SK-N-SH (cell line): ENCODE results near the gene EIF4G1. TPM values are rescaled to one million over a fixed set of nuclear protein-coding genes. Genes with fewer than 3 reads are reported as not detected.

Experiments used
- CTCF ChIA-PET: fragments of 300-600, 350-600 bp; formaldehyde crosslinking; extraction: SDS; loops from one replicate; lab custom pipeline; 2021; lab: Yijun Ruan, JAX
- POLR2A ChIA-PET: fragments of 350-600 bp; sonication (Branson Sonifier 250); formaldehyde crosslinking; extraction: SDS; loops from one replicate; lab custom pipeline; 2020; ENCODE audit warnings: antibody characterized with exemption, inconsistent platforms; lab: Yijun Ruan, JAX
- DNase-seq: peaks from one replicate; pipeline ENCODE4 v3.0.0; 2012
- H2AFZ ChIP-seq: fragments of 200-600 bp; sonication (generic); 2 replicates; pipeline ENCODE4 v1.8.1; 2016; ENCODE audit warnings: antibody characterized with exemption, mild to moderate bottlenecking, low read depth
- H3F3A ChIP-seq: fragments of 200-600 bp; sonication (generic); replicated peaks from 2 replicates; pipeline ENCODE3; 2016; ENCODE audit warnings: antibody characterized with exemption, mild to moderate bottlenecking; ENCODE audit not compliant: insufficient read depth
- H3K27ac ChIP-seq, 2 experiments: fragments of 200-500 bp in 1 of 2; fragments of 200-600 bp in 1 of 2; sonication (Bioruptor generic) in 1 of 2; sonication (generic), shearing (Covaris generic) in 1 of 2; 2 replicates each; pipeline versions ENCODE4 v1.5.1 to v1.6.1; 2014 to 2016; ENCODE audit warnings: low read depth in 2 of 2, inconsistent platforms in 1 of 2, low read length in 1 of 2, mild to moderate bottlenecking in 1 of 2, mixed read lengths in 1 of 2
- H3K27me3 ChIP-seq: fragments of 200-600 bp; sonication (generic), shearing (Covaris generic); 2 replicates; pipeline ENCODE4 v1.6.1; 2016; ENCODE audit warnings: mixed run types; ENCODE audit not compliant: insufficient read depth
- H3K36me3 ChIP-seq, 2 experiments: fragments of 200-500 bp in 1 of 2; fragments of 200-600 bp in 1 of 2; sonication (Bioruptor generic) in 1 of 2; sonication (generic) in 1 of 2; replicated peaks in 1 of 2; 2 replicates each; pipeline versions ENCODE3 to v1.5.1; 2014 to 2016; ENCODE audit warnings: low read length in 1 of 2, mild to moderate bottlenecking in 1 of 2; ENCODE audit not compliant: insufficient read depth in 2 of 2, control insufficient read depth in 1 of 2
- H3K4me1 ChIP-seq, 2 experiments: fragments of 200-500 bp in 1 of 2; fragments of 200-600 bp in 1 of 2; sonication (Bioruptor generic) in 1 of 2; sonication (generic), shearing (Covaris generic) in 1 of 2; 2 replicates each; pipeline versions ENCODE4 v1.5.1 to v1.6.1; 2014 to 2016; ENCODE audit warnings: low read depth in 1 of 2, low read length in 1 of 2, mixed run types in 1 of 2; ENCODE audit not compliant: insufficient read depth in 2 of 2, control insufficient read depth in 1 of 2
- H3K4me2 ChIP-seq: fragments of 200-600 bp; sonication (generic), shearing (Covaris generic); 2 replicates; pipeline ENCODE4 v1.6.1; 2017; ENCODE audit warnings: mixed run types
- H3K4me3 ChIP-seq, 2 experiments: fragments of 200-500 bp in 1 of 2; fragments of 200-600 bp in 1 of 2; sonication (Bioruptor generic) in 1 of 2; sonication (generic), shearing (Covaris generic) in 1 of 2; 2 replicates each; pipeline versions ENCODE4 v1.5.1 to v1.8.1; 2014 to 2016; ENCODE audit warnings: low read depth in 2 of 2, inconsistent platforms in 1 of 2, low read length in 1 of 2, mild to moderate bottlenecking in 1 of 2, mixed read lengths in 1 of 2, moderate library complexity in 1 of 2
- H3K79me2 ChIP-seq: fragments of 200-600 bp; sonication (generic); 2 replicates; pipeline ENCODE4 v1.8.1; 2017; ENCODE audit warnings: mild to moderate bottlenecking; ENCODE audit not compliant: insufficient read depth
- H3K9ac ChIP-seq: fragments of 200-600 bp; sonication (generic); 2 replicates; pipeline ENCODE4 v1.6.1; 2017; ENCODE audit warnings: mixed run types
- H3K9me2 ChIP-seq: fragments of 200-600 bp; sonication (generic); 2 replicates; pipeline ENCODE4 v1.6.1; 2017; ENCODE audit warnings: mixed run types
- H3K9me3 ChIP-seq: fragments of 200-600 bp; sonication (generic); 2 replicates; pipeline ENCODE4 v1.6.1; 2017; ENCODE audit warnings: mixed run types, mild to moderate bottlenecking, moderate library complexity
- H4K20me1 ChIP-seq: fragments of 200-600 bp; sonication (generic); 2 replicates; pipeline ENCODE4 v1.6.1; 2017; ENCODE audit warnings: mild to moderate bottlenecking, mixed run types; ENCODE audit not compliant: insufficient read depth
- FOXJ3 ChIP-seq: sonication (generic); formaldehyde crosslinking; IDR thresholded peaks from 2 replicates; pipeline ENCODE4 v1.5.1; 2020; ENCODE audit warnings: mild to moderate bottlenecking, missing genetic modification reagents
- GABPA ChIP-seq: IDR thresholded peaks from 2 replicates; pipeline ENCODE4 v1.4.0; 2012; ENCODE audit warnings: low read depth, mild to moderate bottlenecking
- RCOR1 ChIP-seq: fragments of 150-350 bp; IDR thresholded peaks from 2 replicates; pipeline ENCODE4 v1.6.1; 2017; ENCODE audit warnings: antibody characterized with exemption, low read length
- RFX5 ChIP-seq: IDR thresholded peaks from 2 replicates; pipeline ENCODE4 v1.6.1; 2012; ENCODE audit warnings: mild to moderate bottlenecking, improper control_type of control experiment, low read length
- RXRA ChIP-seq: IDR thresholded peaks from 2 replicates; pipeline ENCODE4 v1.4.0; 2012; ENCODE audit warnings: low read depth, mild to moderate bottlenecking, borderline replicate concordance
- TEAD4 ChIP-seq: IDR thresholded peaks from 2 replicates; pipeline ENCODE4 v1.4.0; 2012; ENCODE audit warnings: mild to moderate bottlenecking, borderline replicate concordance; ENCODE audit not compliant: insufficient read depth
- WGBS: methylation state at CpG from one replicate; pipeline ENCODE4 v1.1.6; 2017; ENCODE audit warnings: low lambda C conversion rate; 5-methylcytosine and 5-hydroxymethylcytosine counted together
- polyA plus RNA-seq, 3 experiments: library from polyadenylated mRNA; depleted of rRNA; stranded (reverse); fragments of >200 nt; gene quantifications; 2 replicates each; pipeline ENCODE4 v1.2.3, GENCODE V29; 2012
- TF ChIP-seq, protein P1 (sequence below): IDR thresholded peaks from 2 replicates; pipeline ENCODE4 v1.4.0; 2012; ENCODE audit warnings: low read depth, borderline replicate concordance
- TF ChIP-seq, protein P2 (sequence below): fragments of 150-350 bp; IDR thresholded peaks from 2 replicates; pipeline ENCODE4 v1.6.1; 2017; ENCODE audit warnings: antibody characterized with exemption, low read length, low read depth, borderline replicate concordance
- TF ChIP-seq, protein P3 (sequence below): IDR thresholded peaks from 2 replicates; pipeline ENCODE4; 2012

Gene EIF4G1
- polyA plus RNA-seq, 1 of the 3 experiments (the other 2 are of a cell fraction) = 262 TPM

DNA sequence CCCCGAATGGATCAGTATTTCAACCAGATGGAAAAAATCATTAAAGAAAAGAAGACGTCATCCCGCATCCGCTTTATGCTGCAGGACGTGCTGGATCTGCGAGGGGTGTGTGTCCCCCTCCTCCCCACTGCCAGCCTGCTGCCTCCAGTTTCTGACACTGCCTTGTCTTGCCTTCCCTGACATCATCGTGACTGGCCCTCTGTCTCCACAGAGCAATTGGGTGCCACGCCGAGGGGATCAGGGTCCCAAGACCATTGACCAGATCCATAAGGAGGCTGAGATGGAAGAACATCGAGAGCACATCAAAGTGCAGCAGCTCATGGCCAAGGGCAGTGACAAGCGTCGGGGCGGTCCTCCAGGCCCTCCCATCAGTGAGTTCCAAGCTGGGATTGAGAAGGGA is 10.9 kb downstream of the EIF4G1 start:
- no peak overlapping the region for H3K4me3 ChIP-seq
- no peaks in the 10 kb centered on the region for H3K9me2 ChIP-seq
- DNase-seq = peak; percentile 4
- H3K79me2 ChIP-seq = peaks cover 97% of the 10 kb centered on the region
- 95% methylated on average over 13 of the region's 13 CpGs for WGBS
- H3K36me3 ChIP-seq = peaks cover 89 to 97% of the 10 kb centered on the region in 2 experiments
- POLR2A ChIA-PET = no interaction called here
- H2AFZ ChIP-seq = no peak overlapping the region
- H3K4me2 ChIP-seq = no peak overlapping the region
- peaks cover 2 to 6% of the 10 kb centered on the region in 2 experiments; a peak in 3 of 4 replicates for H3K4me1 ChIP-seq
- H3K9ac ChIP-seq = no peak overlapping the region
- no peak for TF ChIP-seq RFX5
- TF ChIP-seq RXRA = no peak
- TF ChIP-seq RCOR1 = no peak
- no peak for TF ChIP-seq GABPA
- TF ChIP-seq, protein P1, sequence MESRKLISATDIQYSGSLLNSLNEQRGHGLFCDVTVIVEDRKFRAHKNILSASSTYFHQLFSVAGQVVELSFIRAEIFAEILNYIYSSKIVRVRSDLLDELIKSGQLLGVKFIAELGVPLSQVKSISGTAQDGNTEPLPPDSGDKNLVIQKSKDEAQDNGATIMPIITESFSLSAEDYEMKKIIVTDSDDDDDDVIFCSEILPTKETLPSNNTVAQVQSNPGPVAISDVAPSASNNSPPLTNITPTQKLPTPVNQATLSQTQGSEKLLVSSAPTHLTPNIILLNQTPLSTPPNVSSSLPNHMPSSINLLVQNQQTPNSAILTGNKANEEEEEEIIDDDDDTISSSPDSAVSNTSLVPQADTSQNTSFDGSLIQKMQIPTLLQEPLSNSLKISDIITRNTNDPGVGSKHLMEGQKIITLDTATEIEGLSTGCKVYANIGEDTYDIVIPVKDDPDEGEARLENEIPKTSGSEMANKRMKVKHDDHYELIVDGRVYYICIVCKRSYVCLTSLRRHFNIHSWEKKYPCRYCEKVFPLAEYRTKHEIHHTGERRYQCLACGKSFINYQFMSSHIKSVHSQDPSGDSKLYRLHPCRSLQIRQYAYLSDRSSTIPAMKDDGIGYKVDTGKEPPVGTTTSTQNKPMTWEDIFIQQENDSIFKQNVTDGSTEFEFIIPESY = no peak
- no peak for TF ChIP-seq TEAD4
- TF ChIP-seq, protein P2, sequence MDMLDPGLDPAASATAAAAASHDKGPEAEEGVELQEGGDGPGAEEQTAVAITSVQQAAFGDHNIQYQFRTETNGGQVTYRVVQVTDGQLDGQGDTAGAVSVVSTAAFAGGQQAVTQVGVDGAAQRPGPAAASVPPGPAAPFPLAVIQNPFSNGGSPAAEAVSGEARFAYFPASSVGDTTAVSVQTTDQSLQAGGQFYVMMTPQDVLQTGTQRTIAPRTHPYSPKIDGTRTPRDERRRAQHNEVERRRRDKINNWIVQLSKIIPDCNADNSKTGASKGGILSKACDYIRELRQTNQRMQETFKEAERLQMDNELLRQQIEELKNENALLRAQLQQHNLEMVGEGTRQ = no peak
- TF ChIP-seq FOXJ3 (CRISPR knock-in tag) = no peak
- TF ChIP-seq, protein P3, sequence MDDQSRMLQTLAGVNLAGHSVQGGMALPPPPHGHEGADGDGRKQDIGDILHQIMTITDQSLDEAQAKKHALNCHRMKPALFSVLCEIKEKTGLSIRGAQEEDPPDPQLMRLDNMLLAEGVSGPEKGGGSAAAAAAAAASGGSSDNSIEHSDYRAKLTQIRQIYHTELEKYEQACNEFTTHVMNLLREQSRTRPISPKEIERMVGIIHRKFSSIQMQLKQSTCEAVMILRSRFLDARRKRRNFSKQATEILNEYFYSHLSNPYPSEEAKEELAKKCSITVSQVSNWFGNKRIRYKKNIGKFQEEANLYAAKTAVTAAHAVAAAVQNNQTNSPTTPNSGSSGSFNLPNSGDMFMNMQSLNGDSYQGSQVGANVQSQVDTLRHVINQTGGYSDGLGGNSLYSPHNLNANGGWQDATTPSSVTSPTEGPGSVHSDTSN = no peak
- TF ChIP-seq, all 33 proteins: peak for 0
- no peaks in the 10 kb centered on the region for H3K27me3 ChIP-seq
- no peaks in the 10 kb centered on the region for H3K9me3 ChIP-seq
- CTCF ChIA-PET = interaction anchor here (1.3 kb wide), 1 partner anchor 12 kb away, joined by 5 read pairs; the partner anchor contains the start of gene FAM131A
- H3F3A ChIP-seq = peaks cover 44% of the 10 kb centered on the region
- H3K27ac ChIP-seq = no peak overlapping the region
- peaks cover 53% of the 10 kb centered on the region for H4K20me1 ChIP-seq

DNA sequence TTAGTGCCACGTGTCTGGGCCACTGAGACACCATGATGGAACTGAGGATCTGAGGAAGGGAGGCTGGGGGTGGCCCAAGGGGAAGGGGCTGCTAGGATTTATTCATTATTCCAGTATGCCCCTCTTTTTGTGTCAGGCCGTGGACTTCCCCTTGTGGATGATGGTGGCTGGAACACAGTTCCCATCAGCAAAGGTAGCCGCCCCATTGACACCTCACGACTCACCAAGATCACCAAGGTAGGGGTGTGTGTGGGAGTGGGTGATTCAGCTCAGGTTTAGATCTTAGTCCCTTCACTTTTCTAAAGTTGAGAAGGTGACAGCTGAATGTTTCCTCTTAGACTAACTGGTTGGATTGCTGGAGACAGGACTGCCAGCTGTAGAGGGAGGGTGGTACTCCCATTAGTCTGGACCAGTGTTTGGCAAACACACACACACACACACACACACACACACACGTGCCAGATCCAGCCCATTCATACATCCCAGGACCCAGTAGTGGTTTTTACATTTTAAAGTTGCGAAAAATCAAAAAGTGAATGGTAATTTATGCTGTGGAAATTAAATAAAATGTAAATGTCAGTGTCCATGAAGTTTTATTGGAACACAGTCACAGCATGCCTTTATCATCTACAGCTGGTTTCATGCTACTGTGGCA is 11.4 kb downstream of the EIF4G1 start:
- no peak overlapping the region for H3K4me3 ChIP-seq
- H3K4me1 ChIP-seq = peaks cover 0 to under 1% of the 10 kb centered on the region in 2 experiments; a peak in 1 of 4 replicates
- no peak overlapping the region for H3K27ac ChIP-seq
- POLR2A ChIA-PET = no interaction called here
- peak; percentile 5 for DNase-seq
- no peaks in the 10 kb centered on the region for H3K9me2 ChIP-seq
- no peak overlapping the region for H3K4me2 ChIP-seq
- no peak overlapping the region for H3K9ac ChIP-seq
- H2AFZ ChIP-seq = no peak overlapping the region
- peaks cover 48% of the 10 kb centered on the region for H3F3A ChIP-seq
- H4K20me1 ChIP-seq = peaks cover 48% of the 10 kb centered on the region
- peaks cover 92% of the 10 kb centered on the region for H3K79me2 ChIP-seq
- peaks cover 87 to 95% of the 10 kb centered on the region in 2 experiments for H3K36me3 ChIP-seq
- no peaks in the 10 kb centered on the region for H3K27me3 ChIP-seq
- CTCF ChIA-PET = no interaction called here
- 92% methylated on average over 6 of the region's 6 CpGs for WGBS
- TF ChIP-seq TEAD4 = no peak
- TF ChIP-seq RXRA = no peak
- TF ChIP-seq, all 33 proteins: peak for 0
- no peaks in the 10 kb centered on the region for H3K9me3 ChIP-seq
